ENCODE results near the gene RFTN1.

DNA sequence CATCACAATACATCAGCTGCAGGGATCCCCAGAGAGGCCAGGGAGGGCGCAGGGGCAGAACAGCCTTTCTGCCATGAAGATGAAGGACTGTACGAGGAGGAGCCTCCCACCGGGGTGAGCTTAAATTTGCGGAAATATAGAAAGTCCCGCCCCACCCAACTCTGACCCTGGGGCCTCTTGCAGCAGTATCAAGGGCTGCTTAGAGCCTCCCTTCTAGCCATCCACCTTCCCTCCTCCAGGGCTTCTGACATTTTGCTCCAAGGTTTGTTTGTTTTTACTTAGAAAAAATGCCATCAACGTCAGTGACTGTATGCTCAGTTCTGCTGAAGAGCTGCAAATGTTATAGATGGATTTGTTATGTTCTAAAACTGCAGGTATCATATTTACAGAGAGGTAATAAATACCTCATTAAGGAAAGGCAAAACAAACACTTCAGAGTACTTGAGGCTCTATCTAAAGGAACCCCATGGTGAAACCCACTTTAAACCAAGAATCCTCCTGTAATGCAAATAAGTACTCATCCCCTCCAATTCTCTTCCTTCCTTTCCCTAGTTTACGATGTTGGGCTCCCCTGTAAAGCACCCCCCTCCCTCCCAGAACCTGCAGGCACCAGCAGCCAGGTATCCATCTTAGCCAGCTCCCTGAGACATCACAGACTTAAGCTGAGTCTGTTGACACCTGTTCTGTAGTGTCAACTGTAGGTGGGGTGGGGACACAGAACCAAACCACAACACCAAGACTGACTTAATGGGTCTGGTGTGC, 30.5 kb downstream of the RFTN1 start:
- TF ChIP-seq, protein P1, sequence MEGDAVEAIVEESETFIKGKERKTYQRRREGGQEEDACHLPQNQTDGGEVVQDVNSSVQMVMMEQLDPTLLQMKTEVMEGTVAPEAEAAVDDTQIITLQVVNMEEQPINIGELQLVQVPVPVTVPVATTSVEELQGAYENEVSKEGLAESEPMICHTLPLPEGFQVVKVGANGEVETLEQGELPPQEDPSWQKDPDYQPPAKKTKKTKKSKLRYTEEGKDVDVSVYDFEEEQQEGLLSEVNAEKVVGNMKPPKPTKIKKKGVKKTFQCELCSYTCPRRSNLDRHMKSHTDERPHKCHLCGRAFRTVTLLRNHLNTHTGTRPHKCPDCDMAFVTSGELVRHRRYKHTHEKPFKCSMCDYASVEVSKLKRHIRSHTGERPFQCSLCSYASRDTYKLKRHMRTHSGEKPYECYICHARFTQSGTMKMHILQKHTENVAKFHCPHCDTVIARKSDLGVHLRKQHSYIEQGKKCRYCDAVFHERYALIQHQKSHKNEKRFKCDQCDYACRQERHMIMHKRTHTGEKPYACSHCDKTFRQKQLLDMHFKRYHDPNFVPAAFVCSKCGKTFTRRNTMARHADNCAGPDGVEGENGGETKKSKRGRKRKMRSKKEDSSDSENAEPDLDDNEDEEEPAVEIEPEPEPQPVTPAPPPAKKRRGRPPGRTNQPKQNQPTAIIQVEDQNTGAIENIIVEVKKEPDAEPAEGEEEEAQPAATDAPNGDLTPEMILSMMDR (IDR thresholded peaks at IDR 0.05; ENCODE audit: low read depth, low read length, poor library complexity, severe bottlenecking): no peak
- TF ChIP-seq EZH2phosphoT487 (IDR thresholded peaks at IDR 0.05; ENCODE audit: borderline replicate concordance, low read length): no peak

Data from DOHH2 (cell line).